ENCODE results near the gene SYT2.
"Not testable (repeated sequence)": the region's sequence is repeated elsewhere in the genome, so short reads cannot be mapped to it uniquely, and the experiment has no call there.

SYT2 gene

DNA sequence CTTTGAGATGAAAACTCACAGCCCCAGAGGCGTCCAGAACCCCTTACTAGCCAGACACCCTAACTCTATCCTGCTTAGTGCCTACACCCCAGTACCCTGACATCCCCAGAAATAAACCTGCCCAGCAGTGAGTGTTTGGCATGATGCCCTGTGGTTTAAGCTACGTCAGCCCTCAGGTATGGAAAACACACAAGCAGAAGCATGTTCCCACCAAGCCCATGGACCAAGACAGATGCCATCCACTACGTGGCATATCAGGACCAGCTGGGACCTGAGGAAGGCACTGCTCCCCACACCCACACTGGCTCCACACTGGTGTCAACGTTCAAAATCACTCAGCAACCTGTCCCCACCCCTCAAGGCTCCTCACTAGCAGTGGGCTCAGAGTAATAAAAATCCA lies 116.4 kb downstream of the SYT2 start:
- DNase-seq (ENCODE audit: low read depth in 3 of 3) = no peak

DNA sequence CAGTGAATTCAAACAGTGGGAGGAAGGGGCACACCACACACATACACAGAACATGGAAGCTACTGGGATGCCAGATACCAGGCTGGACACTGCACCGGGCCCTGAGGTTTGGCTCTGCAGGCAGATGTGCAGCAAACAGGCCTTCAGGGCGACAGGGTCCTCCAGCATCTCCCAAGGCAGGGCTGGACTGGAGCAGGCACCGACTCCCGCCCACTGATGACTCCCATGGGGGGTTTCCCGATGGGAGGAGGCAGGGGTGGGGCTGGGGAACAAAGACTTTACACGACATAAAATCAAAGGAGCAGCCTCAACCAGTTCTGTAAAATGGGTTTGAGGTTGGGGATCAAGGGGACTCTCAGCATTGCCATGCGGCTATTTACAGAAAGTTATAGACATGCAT lies 118.1 kb downstream of the SYT2 start:
- no peak for DNase-seq (ENCODE audit: low read depth in 3 of 3)

DNA sequence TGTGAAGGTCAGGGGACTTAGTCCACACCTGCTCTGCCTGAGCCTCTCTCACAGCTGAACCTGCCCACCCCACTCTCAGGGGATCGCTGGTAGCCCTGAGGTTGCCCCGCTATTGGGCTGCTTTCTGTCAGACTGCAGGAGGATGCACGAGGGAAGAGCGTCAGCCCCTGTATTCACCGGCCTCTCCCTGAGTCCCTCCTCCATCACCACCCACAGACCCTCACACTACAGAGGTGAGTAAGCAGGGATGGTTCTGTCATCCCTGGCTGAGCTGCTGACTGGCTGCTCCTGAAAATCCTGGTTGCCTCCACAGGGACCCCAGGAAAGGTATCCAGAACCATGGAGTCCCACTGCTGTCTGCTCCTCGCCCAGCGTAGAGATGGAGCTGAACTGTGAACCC lies 118.7 kb downstream of the SYT2 start:
- DNase-seq (ENCODE audit: low read depth in 3 of 3) = no peak

DNA sequence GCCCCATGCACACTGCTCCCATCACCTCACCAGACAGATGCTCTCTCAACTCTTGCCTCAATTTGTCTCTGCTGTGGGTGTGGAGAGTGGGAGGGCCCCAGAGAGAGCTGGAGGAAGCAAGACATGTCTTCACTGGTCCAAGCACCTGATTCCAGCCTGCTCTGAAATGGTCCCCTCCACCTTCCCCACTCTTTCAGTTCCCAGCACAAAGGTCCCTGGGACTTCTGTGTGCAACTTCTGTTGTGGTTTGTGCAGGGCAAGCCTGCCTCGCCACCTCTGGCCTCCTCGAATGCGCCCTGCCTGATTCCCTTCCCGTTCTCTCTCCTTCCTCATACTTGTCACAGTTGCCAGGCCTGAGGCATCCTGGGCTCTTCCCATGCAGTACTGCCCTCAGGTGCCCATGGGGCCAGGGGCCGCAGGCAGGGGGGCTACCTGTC lies 119.3 kb downstream of the SYT2 start:
- no peak for DNase-seq (ENCODE audit: low read depth in 3 of 3)

DNA sequence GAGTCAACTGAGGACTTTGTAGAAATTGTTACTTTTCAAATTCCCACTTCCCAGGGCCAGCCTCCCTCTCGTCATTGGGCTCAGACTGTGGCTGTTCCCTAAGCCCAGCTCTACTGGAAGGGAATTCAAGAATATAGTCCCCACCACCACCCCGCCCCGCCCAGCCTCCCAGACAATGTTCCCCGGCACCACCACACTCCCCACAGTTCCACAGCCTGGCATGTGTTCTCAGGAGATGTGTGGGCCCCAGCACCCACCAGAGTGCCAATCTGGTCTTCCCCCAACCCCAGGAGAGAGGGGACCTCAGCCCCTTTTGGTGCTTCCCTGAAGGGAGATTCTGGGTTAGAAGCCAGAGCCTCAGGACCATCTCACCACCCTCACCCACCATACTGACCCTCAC lies 120.1 kb downstream of the SYT2 start:
- DNase-seq (ENCODE audit: low read depth in 3 of 3) = no peak

DNA sequence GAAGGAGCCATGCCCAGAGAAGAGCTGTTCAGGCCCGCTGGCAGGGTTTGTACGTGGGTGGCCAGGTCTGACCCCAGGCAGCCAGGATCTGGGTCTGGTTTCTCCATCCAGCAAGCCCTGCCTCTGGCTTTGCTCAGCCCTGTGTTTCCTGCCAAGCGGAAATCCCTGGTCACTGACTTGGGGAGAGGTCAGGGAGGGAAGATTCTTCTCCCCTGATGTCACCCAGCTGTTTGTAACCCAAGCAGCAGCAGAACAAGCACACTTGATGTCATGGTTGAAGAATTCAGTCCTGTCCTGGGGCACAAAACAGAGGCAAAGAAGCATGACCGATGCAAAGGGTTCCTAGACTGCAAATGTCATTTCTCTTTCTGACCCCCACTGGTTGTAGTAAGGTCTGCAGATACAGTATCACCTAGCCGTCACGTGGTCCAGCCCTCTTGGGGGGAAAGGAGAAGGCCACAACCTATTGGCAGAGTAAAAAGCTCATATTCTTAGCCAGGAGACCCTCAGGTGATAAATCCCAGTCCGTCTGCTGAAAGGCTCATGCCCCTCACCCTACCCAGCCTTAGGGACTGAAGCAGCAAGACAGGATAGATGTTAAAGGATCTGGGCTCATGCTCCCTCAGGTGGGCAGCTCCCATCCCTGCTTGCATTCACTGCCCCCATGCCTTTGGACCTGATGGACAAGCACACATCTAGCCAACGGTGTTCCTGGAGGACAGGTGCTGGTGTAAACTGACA lies 120.9 kb downstream of the SYT2 start:
- DNase-seq (ENCODE audit: low read depth in 3 of 3) = no peak

DNA sequence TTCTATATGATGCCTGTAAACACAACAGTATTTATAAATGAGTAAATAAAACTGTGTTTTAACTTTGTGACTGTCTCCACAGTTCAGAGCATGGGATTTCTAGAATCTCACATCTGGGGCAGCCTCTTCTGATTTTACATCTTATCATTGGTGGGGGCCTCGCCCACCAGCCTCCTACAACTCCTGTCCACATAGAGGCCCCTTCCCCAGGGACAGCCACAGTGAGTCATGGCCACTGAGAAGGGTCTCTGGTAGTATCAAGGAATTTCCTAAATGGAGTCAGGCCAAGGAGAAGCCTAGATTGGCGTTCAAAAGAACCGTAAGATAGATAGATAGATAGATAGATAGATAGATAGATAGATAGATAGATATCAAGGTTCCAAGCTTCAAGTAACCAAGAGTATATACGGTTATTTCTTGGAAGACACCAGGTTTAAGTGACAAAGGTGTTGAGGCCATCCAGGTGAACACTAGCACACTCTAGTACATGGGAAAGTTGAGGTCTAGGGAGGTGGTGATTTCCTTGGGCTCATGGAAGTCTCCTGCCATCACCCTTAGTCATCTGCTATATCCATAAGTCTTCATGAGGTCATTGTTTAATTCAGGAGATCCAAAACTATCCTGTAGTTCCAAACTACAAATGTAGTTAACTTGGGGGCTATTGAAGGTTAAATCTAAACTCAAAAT lies 121.6 kb downstream of the SYT2 start:
- no peak for DNase-seq (ENCODE audit: low read depth in 3 of 3)

DNA sequence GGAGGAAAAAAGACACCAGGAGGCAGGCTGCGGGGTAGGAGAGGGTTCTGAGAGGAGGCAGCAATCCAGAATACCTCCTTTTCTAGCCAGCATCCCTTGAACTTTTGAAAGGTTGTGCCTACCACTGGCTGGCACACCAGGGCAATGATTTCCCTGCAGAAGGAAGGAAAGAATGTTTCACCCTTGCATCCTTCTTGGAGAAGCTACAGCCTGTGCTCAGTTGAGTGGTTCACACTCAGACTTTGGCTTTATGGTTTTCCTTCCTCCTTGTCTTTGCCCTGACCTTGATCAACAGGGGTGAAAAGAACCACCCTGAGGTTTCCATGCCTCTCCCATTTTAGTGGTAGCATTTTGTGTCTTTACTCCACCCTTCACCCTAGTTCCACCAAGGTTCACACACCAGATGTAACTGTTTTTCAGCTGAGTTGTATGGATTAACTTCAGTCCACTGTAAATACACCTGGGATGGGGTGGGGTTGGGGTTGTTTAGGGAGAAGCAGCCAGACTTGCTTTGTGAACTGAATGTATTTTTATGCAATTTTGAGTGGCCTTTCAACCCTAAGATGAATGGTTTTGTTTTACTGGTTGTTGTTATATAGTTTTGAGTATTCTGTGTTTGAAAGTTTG lies 122.3 kb downstream of the SYT2 start:
- no peak for DNase-seq (ENCODE audit: low read depth in 3 of 3)

DNA sequence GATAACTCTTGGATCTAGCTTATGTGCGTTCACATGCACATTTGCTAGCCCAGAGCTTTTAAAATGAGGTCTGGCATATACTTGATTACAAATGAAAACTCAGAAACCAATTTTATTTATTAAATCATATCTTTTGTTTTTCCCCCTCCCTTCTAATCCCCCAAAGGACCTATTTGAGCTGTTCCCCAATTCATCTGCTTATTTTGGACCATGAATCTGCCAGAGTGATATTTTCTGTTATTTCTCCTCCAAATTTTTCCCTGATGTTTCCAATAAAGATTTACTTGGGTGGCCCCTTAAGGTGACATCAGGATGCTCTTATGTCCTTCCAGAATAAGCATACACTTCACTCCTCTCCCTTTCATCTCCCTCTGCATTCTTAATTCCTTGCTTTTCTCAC lies 123.4 kb downstream of the SYT2 start:
- no peak for DNase-seq (ENCODE audit: low read depth in 3 of 3)

DNA sequence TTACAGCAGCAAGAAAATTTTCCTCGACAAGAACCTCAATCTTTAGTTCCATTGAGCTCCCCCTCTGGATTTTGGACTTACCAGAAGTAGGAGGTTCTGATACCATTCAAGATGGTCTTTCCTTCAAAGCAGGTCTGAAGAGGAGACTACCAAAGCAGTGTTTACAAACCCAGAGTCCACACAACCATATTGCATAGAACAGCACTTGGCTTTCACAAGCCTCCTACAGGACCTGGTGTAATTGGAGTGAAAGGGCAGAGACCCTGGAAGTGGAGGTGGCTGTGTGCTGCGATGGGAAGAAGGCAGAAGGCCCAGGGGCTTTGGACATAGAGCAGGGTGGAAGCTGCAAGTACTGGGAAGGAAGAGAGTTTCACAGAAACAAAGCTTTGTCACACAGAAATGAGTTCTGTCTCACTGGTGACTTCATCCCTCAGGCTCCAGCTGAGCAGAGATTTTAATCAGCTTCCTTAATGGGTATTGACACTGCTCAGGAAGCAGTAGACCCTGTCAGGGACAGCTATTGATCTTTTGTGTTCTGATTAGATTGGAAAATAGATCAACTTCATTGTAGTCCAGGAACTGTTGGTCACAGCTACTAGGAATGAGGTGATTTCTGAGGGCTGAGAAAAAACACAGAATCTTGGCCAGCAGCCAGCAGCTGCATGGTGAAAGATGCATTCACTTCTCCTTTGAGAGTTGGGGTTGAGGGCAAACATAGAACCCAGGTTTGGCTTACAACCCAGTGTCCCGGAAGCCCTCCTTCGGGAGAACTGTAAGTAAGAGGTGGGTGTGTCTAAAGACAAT lies 124.0 kb downstream of the SYT2 start:
- DNase-seq (ENCODE audit: low read depth in 3 of 3) = no peak

DNA sequence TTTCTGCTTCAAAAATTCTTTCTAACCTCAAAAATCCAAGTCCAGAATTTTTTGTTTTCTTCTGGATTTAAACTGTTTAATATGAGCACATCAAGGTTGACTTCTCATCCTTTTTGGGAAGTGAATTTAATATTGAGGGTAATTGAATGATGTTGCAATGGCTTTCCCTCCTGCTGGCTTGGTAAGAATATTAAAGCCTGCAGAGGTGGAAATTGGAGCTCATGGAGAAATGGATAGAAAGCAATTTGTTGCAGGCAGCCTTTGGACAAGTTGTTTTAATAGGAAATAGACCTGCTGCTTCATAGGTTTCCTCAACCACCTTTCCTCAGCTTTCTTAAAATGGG lies 124.7 kb downstream of the SYT2 start:
- DNase-seq (ENCODE audit: low read depth in 3 of 3) = no peak

DNA sequence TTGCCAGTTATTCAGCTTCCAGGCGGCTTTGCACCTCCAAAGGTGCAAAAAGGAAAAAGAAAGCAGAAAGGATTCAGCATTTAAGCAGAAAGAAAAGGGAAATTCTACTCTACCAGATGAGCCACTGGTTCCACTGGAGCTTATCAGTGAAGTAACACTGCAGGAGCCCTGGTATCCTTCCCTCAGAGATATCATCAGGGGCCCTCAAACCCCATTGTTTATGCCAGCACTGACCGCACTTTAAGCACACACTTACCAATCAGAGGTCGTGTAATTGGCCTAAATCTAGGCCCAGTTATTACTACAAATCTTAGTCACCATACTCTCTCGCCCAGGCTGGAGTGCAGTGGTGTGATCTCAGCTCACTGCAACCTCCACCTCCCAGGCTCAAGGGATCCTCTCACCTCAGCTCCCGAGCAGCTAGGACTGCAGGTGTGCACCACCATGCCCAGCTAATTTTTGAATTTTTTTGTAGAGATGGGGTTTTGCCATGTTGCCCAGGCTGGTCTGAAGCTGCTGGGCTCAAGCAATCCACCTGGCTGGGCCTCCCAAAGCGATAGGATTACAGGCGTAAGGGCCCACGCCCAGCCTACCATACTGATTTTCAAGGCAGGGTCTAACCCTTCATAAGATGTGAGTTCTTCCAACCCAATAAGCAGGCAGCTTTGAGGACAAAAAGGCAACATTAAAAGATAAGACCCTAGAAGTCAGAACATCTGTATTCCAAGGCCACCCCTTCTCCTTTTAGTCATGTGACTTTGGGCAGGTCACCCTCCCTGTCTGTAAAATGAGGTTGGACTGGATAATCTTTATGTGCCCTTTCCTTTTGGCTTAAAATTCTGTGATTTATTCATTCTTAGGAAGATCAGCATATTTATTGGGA lies 125.3 kb downstream of the SYT2 start:
- no peak for DNase-seq (ENCODE audit: low read depth in 3 of 3)

DNA sequence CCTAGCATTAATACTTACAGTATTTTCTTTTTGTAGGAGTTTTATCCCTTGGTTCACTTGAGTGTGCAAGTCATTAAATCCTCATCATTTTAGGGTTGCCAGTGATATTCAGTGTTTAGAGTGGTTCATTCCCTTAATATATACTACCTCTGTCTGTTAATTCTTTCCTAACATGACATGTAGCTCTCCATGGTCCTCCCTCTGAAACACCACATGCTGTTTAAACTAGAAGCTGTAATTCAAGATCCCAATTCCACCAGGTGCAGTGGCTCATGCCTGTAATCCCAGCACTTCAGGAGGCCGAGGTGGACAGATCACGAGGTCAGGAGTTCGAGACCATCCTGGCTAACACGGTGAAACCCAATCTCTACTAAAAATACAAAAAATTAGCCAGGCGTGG lies 127.9 kb downstream of the SYT2 start:
- not testable (repeated sequence) for DNase-seq (ENCODE audit: low read depth in 3 of 3)

DNA sequence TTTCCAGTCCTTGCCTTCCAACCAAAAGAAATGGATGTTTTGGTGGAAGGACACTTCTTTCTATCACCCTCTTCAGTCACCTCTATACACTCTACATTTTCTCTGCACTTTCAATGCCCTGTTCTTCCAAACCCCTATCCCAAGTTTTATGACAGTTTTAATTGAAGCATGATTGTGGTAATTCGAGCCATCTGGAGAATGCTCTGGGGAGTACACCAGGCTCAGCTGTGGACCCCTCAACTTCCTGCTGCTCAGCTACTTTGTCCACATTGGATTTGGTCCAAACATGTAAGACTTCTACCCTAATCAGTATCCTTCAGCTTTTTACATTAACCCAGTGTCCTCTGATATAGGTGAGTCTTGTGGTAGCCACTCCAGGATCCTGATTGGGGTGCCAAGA lies 129.6 kb downstream of the SYT2 start:
- DNase-seq (ENCODE audit: low read depth in 3 of 3) = no peak

DNA sequence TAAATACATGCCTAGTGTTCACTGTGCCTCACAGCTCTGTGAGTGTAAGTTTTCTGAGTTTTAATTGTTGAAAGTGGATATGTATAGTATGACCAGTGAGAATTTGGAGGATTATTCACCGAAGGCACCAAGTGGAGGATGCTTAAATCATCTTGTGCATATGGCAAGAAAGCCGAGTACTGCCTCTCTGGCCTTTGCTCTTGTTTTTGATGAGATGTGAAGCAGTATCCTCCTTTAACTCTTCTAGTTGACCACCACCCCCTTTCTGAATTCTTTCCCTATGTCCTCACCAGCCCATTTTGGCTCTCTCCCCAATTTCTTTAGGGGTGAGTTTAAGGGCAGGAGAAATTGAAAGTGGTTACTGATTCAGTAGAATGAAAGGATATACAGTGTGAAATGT lies 130.4 kb downstream of the SYT2 start:
- no peak for DNase-seq (ENCODE audit: low read depth in 3 of 3)

DNA sequence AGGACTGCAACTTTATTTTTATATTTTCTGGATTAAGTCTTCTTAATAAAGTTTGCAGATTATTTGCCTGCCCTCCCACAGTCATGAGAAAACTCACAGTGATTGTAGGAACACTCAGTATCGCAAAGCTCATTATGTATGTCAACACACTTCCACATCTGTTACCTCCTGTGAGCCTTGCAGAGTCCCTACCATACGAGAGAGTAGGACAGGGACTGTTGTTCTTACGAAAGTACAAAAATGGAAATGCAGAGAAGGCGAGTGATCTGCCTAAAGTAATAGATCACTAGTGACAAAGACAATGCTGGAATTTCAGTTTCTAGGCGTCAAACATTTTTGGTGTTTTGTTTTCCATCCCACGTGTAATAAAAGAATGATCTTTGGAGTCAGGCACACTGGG lies 131.7 kb downstream of the SYT2 start:
- no peak for DNase-seq (ENCODE audit: low read depth in 3 of 3)

DNA sequence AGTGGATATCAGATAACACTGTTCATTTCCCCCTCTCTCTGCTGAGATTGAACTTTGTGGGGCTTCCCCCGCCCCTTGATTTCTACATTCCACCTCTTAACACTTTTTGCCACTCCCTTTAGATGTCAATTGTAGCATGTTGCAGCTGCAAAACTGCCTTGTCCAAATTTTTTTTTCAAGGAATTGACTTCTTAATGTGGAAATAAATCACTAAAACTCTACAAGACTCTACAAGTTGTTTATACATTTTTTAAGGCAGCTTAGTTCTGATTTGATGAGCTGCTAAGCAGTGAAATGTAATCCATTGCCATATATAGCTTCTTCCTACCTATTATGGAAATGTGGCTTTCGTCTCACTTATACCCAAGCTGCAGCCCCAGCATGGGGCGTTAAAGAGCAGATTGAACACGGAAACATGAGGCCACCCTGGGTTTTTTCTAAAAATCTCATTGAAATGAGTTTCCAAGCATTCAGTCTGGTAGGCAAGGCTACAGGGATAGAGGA lies 132.2 kb downstream of the SYT2 start:
- no peak for DNase-seq (ENCODE audit: low read depth in 3 of 3)

DNA sequence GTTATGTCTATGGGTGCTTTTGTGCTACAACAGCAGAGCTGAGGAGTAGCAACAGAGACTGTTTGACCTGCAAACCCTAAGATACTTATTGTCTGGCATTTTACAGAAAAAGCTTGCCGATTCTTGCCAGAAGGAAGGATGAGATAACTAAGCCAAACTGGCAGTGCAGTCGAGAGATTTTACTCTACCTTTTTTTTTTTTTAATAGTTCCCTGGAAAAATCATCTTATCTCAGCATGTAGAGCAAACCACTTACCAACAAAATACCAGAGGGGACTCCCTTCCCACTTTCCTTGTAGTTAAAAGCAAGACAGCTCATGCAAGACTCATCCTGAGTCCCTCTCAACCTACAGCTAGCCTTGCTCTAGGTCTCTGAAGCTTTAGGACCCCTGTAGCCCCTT lies 132.9 kb downstream of the SYT2 start:
- no peak for DNase-seq (ENCODE audit: low read depth in 3 of 3)

DNA sequence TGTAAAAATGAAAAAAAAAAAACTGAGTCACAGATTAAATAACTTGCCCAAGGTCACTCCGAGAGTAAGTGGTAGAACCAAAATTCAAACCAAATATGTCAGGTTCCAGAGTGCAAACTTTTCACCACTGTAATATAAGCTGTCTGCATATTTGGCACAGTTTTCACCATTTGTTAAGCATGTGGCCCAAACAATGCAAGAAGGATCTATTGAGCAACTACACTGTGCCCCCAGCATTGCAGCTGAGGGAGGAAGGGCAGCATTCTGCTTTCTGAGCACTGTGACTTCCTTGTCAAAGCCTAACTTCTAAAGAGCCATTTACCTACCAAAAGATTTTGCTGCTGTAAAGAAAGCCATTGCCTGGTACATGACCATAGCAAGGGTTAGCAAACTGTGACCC lies 133.4 kb downstream of the SYT2 start:
- no peak for DNase-seq (ENCODE audit: low read depth in 3 of 3)

DNA sequence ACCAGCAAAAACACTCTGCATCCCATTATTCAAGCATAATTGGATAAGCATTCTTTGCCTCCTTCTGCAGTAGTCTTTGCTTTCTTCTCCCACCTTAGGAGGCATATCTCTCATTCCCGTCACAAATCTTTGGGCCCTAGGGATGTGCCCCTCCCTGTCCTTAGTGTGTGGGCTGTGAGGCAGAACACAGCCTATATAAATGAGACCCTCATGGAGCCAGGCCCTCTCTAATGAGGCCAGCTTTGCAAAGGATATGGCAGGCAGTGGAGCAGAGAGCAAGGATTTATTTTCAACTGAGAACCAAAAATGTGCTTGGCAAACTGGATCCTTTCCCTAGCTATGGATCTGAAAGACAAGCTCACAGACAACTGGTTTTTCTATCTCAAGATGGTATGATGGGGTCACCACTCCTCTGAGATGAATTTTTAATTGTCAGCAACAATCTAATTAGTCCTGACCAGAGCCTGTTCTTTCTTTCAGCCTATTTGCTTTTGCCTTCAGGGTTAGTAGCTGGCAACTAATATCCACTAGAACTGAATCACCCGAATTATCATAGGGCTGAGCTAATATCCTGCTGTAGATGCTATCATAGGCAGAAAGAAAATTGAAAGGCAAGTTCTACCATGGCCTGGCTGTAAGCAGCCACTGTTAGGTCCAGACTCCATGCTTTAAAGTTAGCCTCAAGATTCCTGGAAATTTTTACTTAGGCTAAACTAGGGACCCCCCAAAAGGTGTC lies 134.2 kb downstream of the SYT2 start:
- no peak for DNase-seq (ENCODE audit: low read depth in 3 of 3)

DNA sequence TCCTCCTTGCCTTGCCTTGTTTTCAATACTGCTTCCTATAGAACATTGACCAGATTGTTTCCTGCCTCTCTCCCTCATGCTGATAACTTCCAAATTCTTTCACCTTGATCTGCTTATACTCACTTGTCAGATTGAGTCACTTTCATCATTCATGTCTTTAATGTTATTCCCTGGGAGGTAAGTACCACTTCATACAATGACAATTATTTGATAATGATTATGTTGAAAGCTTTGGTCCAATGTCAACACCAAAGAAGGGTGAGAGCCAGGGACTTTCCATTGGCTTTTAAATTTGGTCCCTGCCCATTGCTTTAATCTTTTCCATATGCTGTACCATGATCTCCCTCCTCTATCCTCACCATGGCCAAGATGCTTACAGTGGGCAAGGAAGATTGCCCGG lies 137.4 kb downstream of the SYT2 start:
- DNase-seq (ENCODE audit: low read depth in 3 of 3) = no peak
